ENCODE measurements around the gene LRIT3.

Gene LRIT3

GRCh38 chr4:109820563-109820962, 27.3 kb upstream of the LRIT3 start:
- Histone ChIP-seq H3K27me3 (ENCODE audit: control insufficient read depth in 3 of 3, insufficient read depth in 3 of 3, low read depth in 1 of 3, low read length in 3 of 3) (no peaks in the 10 kb centered on the region), H3K36me3 (replicated peaks in 1 of 2; ENCODE audit: control insufficient read depth in 2 of 2, insufficient read depth in 2 of 2, low read length in 2 of 2) (peaks cover 14 to 87% of the 10 kb centered on the region in 2 donors), H2BK5ac (ENCODE audit: low read length) (no peak overlapping the region), H2BK120ac (ENCODE audit: low read depth, low read length) (no peak overlapping the region), H2AK5ac (ENCODE audit: low read depth, low read length) (no peak overlapping the region), H3K9ac (ENCODE audit: low read depth, low read length, poor library complexity) (no peak overlapping the region), H3K23ac (ENCODE audit: low read depth, low read length, poor library complexity) (no peak overlapping the region), H3K4me2 (ENCODE audit: insufficient read depth, low read length, poor library complexity, severe bottlenecking) (no peak overlapping the region), H2BK12ac (ENCODE audit: low read length) (no peak overlapping the region), H3K4me3 (ENCODE audit: low read length in 2 of 2) (no peak overlapping the region), H3K4ac (ENCODE audit: low read length) (no peak overlapping the region), H4K8ac (ENCODE audit: low read depth, low read length) (no peak overlapping the region), H2AFZ (ENCODE audit: low read length) (no peak overlapping the region), H2BK15ac (ENCODE audit: low read length) (no peak overlapping the region), H3K27ac (replicated peaks; ENCODE audit: low read length) (no peak overlapping the region), H3K79me1 (ENCODE audit: low read depth, low read length) (peaks cover 6% of the 10 kb centered on the region), H3K18ac (ENCODE audit: low read length) (no peak overlapping the region), H4K91ac (ENCODE audit: low read depth, low read length, poor library complexity) (no peak overlapping the region), H3K9me3 (replicated peaks in 1 of 2; ENCODE audit: control insufficient read depth in 2 of 2, insufficient read depth in 1 of 2, low read depth in 1 of 2, low read length in 2 of 2) (no peaks in the 10 kb centered on the region), H3K4me1 (ENCODE audit: control insufficient read depth in 2 of 2, insufficient read depth in 1 of 2, low read depth in 1 of 2, low read length in 2 of 2) (peaks cover 5% of the 10 kb centered on the region in 2 donors), H3K14ac (ENCODE audit: low read length) (no peak overlapping the region)
- WGBS, 2 donors (ENCODE audit: extremely low coverage in 2 of 2, insufficient read length in 2 of 2, insufficient replicate concordance in 1 of 2), result no CpG with 5 or more reads among the region's 2 CpGs
- DNase-seq (ENCODE audit: low spot score), result no peak

- no peaks in the 10 kb centered on the region for H3K27me3 ChIP-seq (ENCODE audit: control insufficient read depth in 3 of 3, insufficient read depth in 3 of 3, low read depth in 1 of 3, low read length in 3 of 3)
- no peak overlapping the region for H2BK12ac ChIP-seq (ENCODE audit: low read length)
- H3K18ac ChIP-seq (ENCODE audit: low read length), result no peak overlapping the region
- no peak overlapping the region for H2BK15ac ChIP-seq (ENCODE audit: low read length)
- no peak overlapping the region for H3K4ac ChIP-seq (ENCODE audit: low read length)
- no peak overlapping the region for H2BK5ac ChIP-seq (ENCODE audit: low read length)
- no peak for DNase-seq (ENCODE audit: low spot score)
- peaks cover 5% of the 10 kb centered on the region in 2 donors for H3K4me1 ChIP-seq (ENCODE audit: control insufficient read depth in 2 of 2, insufficient read depth in 1 of 2, low read depth in 1 of 2, low read length in 2 of 2)
- WGBS, 2 donors (ENCODE audit: extremely low coverage in 2 of 2, insufficient read length in 2 of 2, insufficient replicate concordance in 1 of 2), result no CpG with 5 or more reads among the region's 2 CpGs
- H3K23ac ChIP-seq (ENCODE audit: low read depth, low read length, poor library complexity), result no peak overlapping the region
- H4K91ac ChIP-seq (ENCODE audit: low read depth, low read length, poor library complexity), result no peak overlapping the region
- H2AFZ ChIP-seq (ENCODE audit: low read length), result no peak overlapping the region
- H3K4me3 ChIP-seq (ENCODE audit: low read length in 2 of 2), result no peak overlapping the region
- H2AK5ac ChIP-seq (ENCODE audit: low read depth, low read length), result no peak overlapping the region
- no peak overlapping the region for H3K27ac ChIP-seq (replicated peaks; ENCODE audit: low read length)
- peaks cover 14 to 90% of the 10 kb centered on the region in 2 donors for H3K36me3 ChIP-seq (replicated peaks in 1 of 2; ENCODE audit: control insufficient read depth in 2 of 2, insufficient read depth in 2 of 2, low read length in 2 of 2)
- no peak overlapping the region for H3K9ac ChIP-seq (ENCODE audit: low read depth, low read length, poor library complexity)
- no peak overlapping the region for H3K14ac ChIP-seq (ENCODE audit: low read length)
- H4K8ac ChIP-seq (ENCODE audit: low read depth, low read length), result no peak overlapping the region
- H3K9me3 ChIP-seq (replicated peaks in 1 of 2; ENCODE audit: control insufficient read depth in 2 of 2, insufficient read depth in 1 of 2, low read depth in 1 of 2, low read length in 2 of 2), result no peaks in the 10 kb centered on the region
- no peak overlapping the region for H3K4me2 ChIP-seq (ENCODE audit: insufficient read depth, low read length, poor library complexity, severe bottlenecking)
- H2BK120ac ChIP-seq (ENCODE audit: low read depth, low read length), result no peak overlapping the region
- H3K79me1 ChIP-seq (ENCODE audit: low read depth, low read length), result peaks cover 2% of the 10 kb centered on the region
Measured at GRCh38 chr4:109821185-109821584, 26.7 kb upstream of the LRIT3 start.

GRCh38 chr4:109826719-109827118, 21.2 kb upstream of the LRIT3 start:
- H3K4me1 ChIP-seq (ENCODE audit: control insufficient read depth in 2 of 2, insufficient read depth in 1 of 2, low read depth in 1 of 2, low read length in 2 of 2), result no peaks in the 10 kb centered on the region
- no peak overlapping the region for H4K8ac ChIP-seq (ENCODE audit: low read depth, low read length)
- no peak overlapping the region for H2AFZ ChIP-seq (ENCODE audit: low read length)
- no peak overlapping the region for H4K91ac ChIP-seq (ENCODE audit: low read depth, low read length, poor library complexity)
- H3K18ac ChIP-seq (ENCODE audit: low read length), result no peak overlapping the region
- H2BK15ac ChIP-seq (ENCODE audit: low read length), result no peak overlapping the region
- H3K4me2 ChIP-seq (ENCODE audit: insufficient read depth, low read length, poor library complexity, severe bottlenecking), result no peak overlapping the region
- H2BK120ac ChIP-seq (ENCODE audit: low read depth, low read length), result no peak overlapping the region
- no peaks in the 10 kb centered on the region for H3K27me3 ChIP-seq (ENCODE audit: control insufficient read depth in 3 of 3, insufficient read depth in 3 of 3, low read depth in 1 of 3, low read length in 3 of 3)
- no peak overlapping the region for H2BK5ac ChIP-seq (ENCODE audit: low read length)
- no peaks in the 10 kb centered on the region for H3K79me1 ChIP-seq (ENCODE audit: low read depth, low read length)
- H3K9ac ChIP-seq (ENCODE audit: low read depth, low read length, poor library complexity), result no peak overlapping the region
- no peak for DNase-seq (ENCODE audit: low spot score)
- no peak overlapping the region for H3K4me3 ChIP-seq (ENCODE audit: low read length in 2 of 2)
- H2BK12ac ChIP-seq (ENCODE audit: low read length), result no peak overlapping the region
- H2AK5ac ChIP-seq (ENCODE audit: low read depth, low read length), result no peak overlapping the region
- no peak overlapping the region for H3K4ac ChIP-seq (ENCODE audit: low read length)
- H3K14ac ChIP-seq (ENCODE audit: low read length), result no peak overlapping the region
- no peak overlapping the region for H3K27ac ChIP-seq (replicated peaks; ENCODE audit: low read length)
- no peaks in the 10 kb centered on the region for H3K9me3 ChIP-seq (replicated peaks in 1 of 2; ENCODE audit: control insufficient read depth in 2 of 2, insufficient read depth in 1 of 2, low read depth in 1 of 2, low read length in 2 of 2)
- H3K36me3 ChIP-seq (replicated peaks in 1 of 2; ENCODE audit: control insufficient read depth in 2 of 2, insufficient read depth in 2 of 2, low read length in 2 of 2), result peaks cover 4 to 59% of the 10 kb centered on the region in 2 donors
- H3K23ac ChIP-seq (ENCODE audit: low read depth, low read length, poor library complexity), result no peak overlapping the region

GRCh38 chr4:109827672-109828071, 20.2 kb upstream of the LRIT3 start, which contains the start of gene RRH:
TSS of gene RRH (plus strand) at chr4:109827972. CDS start at chr4:109828028, 56 bp downstream.
- H3K14ac ChIP-seq (ENCODE audit: low read length), result no peak within 1 kb of the TSS
- no peak within 1 kb of the TSS for H2BK15ac ChIP-seq (ENCODE audit: low read length)
- H2BK120ac ChIP-seq (ENCODE audit: low read depth, low read length), result no peak within 1 kb of the TSS
- H3K4me2 ChIP-seq (ENCODE audit: insufficient read depth, low read length, poor library complexity, severe bottlenecking), result no peak within 1 kb of the TSS
- no peak within 1 kb of the TSS for H4K8ac ChIP-seq (ENCODE audit: low read depth, low read length)
- DNase-seq (ENCODE audit: low spot score), result no peak
- H3K27ac ChIP-seq (replicated peaks; ENCODE audit: low read length), result no peak within 1 kb of the TSS
- no peak within 1 kb of the TSS for H3K23ac ChIP-seq (ENCODE audit: low read depth, low read length, poor library complexity)
- no peak within 1 kb of the TSS for H2BK12ac ChIP-seq (ENCODE audit: low read length)
- no peaks in the 10 kb centered on the region for H3K4me1 ChIP-seq (ENCODE audit: control insufficient read depth in 2 of 2, insufficient read depth in 1 of 2, low read depth in 1 of 2, low read length in 2 of 2)
- H3K18ac ChIP-seq (ENCODE audit: low read length), result no peak within 1 kb of the TSS
- peaks cover 3 to 51% of the 10 kb centered on the region in 2 donors for H3K36me3 ChIP-seq (replicated peaks in 1 of 2; ENCODE audit: control insufficient read depth in 2 of 2, insufficient read depth in 2 of 2, low read length in 2 of 2)
- no peak within 1 kb of the TSS for H2AFZ ChIP-seq (ENCODE audit: low read length)
- H2BK5ac ChIP-seq (ENCODE audit: low read length), result no peak within 1 kb of the TSS
- no peaks in the 10 kb centered on the region for H3K9me3 ChIP-seq (replicated peaks in 1 of 2; ENCODE audit: control insufficient read depth in 2 of 2, insufficient read depth in 1 of 2, low read depth in 1 of 2, low read length in 2 of 2)
- H3K27me3 ChIP-seq (ENCODE audit: control insufficient read depth in 3 of 3, insufficient read depth in 3 of 3, low read depth in 1 of 3, low read length in 3 of 3), result no peaks in the 10 kb centered on the region
- no peak within 1 kb of the TSS for H3K4me3 ChIP-seq (ENCODE audit: low read length in 2 of 2)
- H3K9ac ChIP-seq (ENCODE audit: low read depth, low read length, poor library complexity), result no peak within 1 kb of the TSS
- WGBS, 2 donors (ENCODE audit: extremely low coverage in 2 of 2, insufficient read length in 2 of 2, insufficient replicate concordance in 1 of 2), result no CpG with 5 or more reads among the region's 2 CpGs
- H3K79me1 ChIP-seq (ENCODE audit: low read depth, low read length), result no peaks in the 10 kb centered on the region
- no peak within 1 kb of the TSS for H3K4ac ChIP-seq (ENCODE audit: low read length)
- no peak within 1 kb of the TSS for H4K91ac ChIP-seq (ENCODE audit: low read depth, low read length, poor library complexity)
- no peak within 1 kb of the TSS for H2AK5ac ChIP-seq (ENCODE audit: low read depth, low read length)
